CD14-positive monocyte (primary cell): ENCODE data around the gene AVPR2. TPM values are rescaled to one million over a fixed set of nuclear protein-coding genes. Genes with fewer than 3 reads are reported as not detected.

Experiments
- DNase-seq, 3 donors: peaks; one replicate each; pipeline ENCODE4 v3.0.0-alpha.2; 2011 to 2022
- H2AFZ ChIP-seq: 2 replicates; pipeline ENCODE4 v1.6.0; 2012; ENCODE audit warnings: mild to moderate bottlenecking, low read depth, low read length, inconsistent platforms; ENCODE audit not compliant: insufficient read depth, poor library complexity, severe bottlenecking
- H3K27ac ChIP-seq, 2 donors: 1 replicate in 1 of 2; 2 replicates in 1 of 2; pipeline ENCODE4 v1.5.1; 2012 to 2013; ENCODE audit warnings: low read length in 2 of 2, control low read depth in 1 of 2, inconsistent platforms in 1 of 2, low read depth in 1 of 2, mild to moderate bottlenecking in 1 of 2
- H3K27me3 ChIP-seq, 2 donors: one replicate each; pipeline versions ENCODE4 v1.6.0 to v1.6.1; 2011 to 2013; ENCODE audit warnings: low read length in 2 of 2; ENCODE audit not compliant: control insufficient read depth in 2 of 2, insufficient read depth in 2 of 2
- H3K36me3 ChIP-seq, 2 donors: replicated peaks in 1 of 2; 1 replicate in 1 of 2; 2 replicates in 1 of 2; pipeline versions ENCODE4 v1.5.1 to v1.6.1; 2012 to 2013; ENCODE audit warnings: low read length in 2 of 2, control low read depth in 1 of 2, inconsistent platforms in 1 of 2, mild to moderate bottlenecking in 1 of 2; ENCODE audit not compliant: insufficient read depth in 2 of 2, control insufficient read depth in 1 of 2
- H3K4me1 ChIP-seq, 2 donors: 1 replicate in 1 of 2; 2 replicates in 1 of 2; pipeline versions ENCODE4 v1.5.1 to v1.6.1; 2012 to 2013; ENCODE audit warnings: low read length in 2 of 2, control low read depth in 1 of 2, inconsistent platforms in 1 of 2, mild to moderate bottlenecking in 1 of 2, moderate library complexity in 1 of 2; ENCODE audit not compliant: insufficient read depth in 2 of 2, control insufficient read depth in 1 of 2
- H3K4me2 ChIP-seq: replicated peaks from 2 replicates; pipeline ENCODE3; 2012; ENCODE audit warnings: low read length, moderate library complexity, mild to moderate bottlenecking; ENCODE audit not compliant: poor library complexity, severe bottlenecking; ENCODE audit errors: extremely low read depth
- H3K4me3 ChIP-seq, 3 experiments: fragments of 200-600 bp in 1 of 3; sonication (generic) in 1 of 3; replicated peaks in 1 of 3; 1 replicate in 2 of 3; 2 replicates in 1 of 3; pipeline ENCODE4 v1.5.1; 2011 to 2013; ENCODE audit warnings: low read length in 3 of 3, mild to moderate bottlenecking in 3 of 3, control low read depth in 2 of 3, low read depth in 2 of 3, inconsistent platforms in 1 of 3, moderate library complexity in 1 of 3
- H3K79me2 ChIP-seq: 2 replicates; pipeline ENCODE4 v1.6.0; 2012; ENCODE audit warnings: mild to moderate bottlenecking, control low read depth, inconsistent platforms, low read length, moderate library complexity; ENCODE audit not compliant: insufficient read depth
- H3K9ac ChIP-seq: 2 replicates; pipeline ENCODE4 v1.6.0; 2017; ENCODE audit warnings: low read length, mild to moderate bottlenecking; ENCODE audit not compliant: insufficient read depth, poor library complexity, severe bottlenecking
- H3K9me3 ChIP-seq, 2 donors: replicated peaks in 1 of 2; 1 replicate in 1 of 2; 2 replicates in 1 of 2; pipeline versions ENCODE4 v1.5.1 to v1.6.1; 2012 to 2013; ENCODE audit warnings: low read length in 2 of 2, control low read depth in 1 of 2; ENCODE audit not compliant: control insufficient read depth in 1 of 2, insufficient read depth in 1 of 2
- H4K20me1 ChIP-seq: 2 replicates; pipeline ENCODE4 v1.6.0; 2012; ENCODE audit warnings: mild to moderate bottlenecking, low read length, control low read depth, moderate library complexity; ENCODE audit not compliant: insufficient read depth
- H3K27ac Mint-ChIP-seq, 7 donors: one replicate each; pipeline ENCODE4 v1.8.0; 2020; ENCODE audit warnings: mild to moderate bottlenecking in 7 of 7, mixed read lengths in 7 of 7, moderate library complexity in 6 of 7, inconsistent platforms in 2 of 7
- H3K27me3 Mint-ChIP-seq, 3 donors: one replicate each; pipeline ENCODE4 v1.8.0; 2021 to 2022; ENCODE audit warnings: low read depth in 3 of 3, mild to moderate bottlenecking in 3 of 3, mixed read lengths in 3 of 3, moderate library complexity in 3 of 3, inconsistent platforms in 1 of 3
- H3K36me3 Mint-ChIP-seq, 2 donors: one replicate each; pipeline ENCODE4 v1.8.0; 2020; ENCODE audit warnings: mixed read lengths in 2 of 2, inconsistent platforms in 1 of 2, mild to moderate bottlenecking in 1 of 2
- H3K4me1 Mint-ChIP-seq: one replicate; pipeline ENCODE4 v1.8.0; 2020; ENCODE audit warnings: mild to moderate bottlenecking, mixed read lengths
- H3K4me3 Mint-ChIP-seq, 2 donors: one replicate each; pipeline ENCODE4 v1.8.0; 2020; ENCODE audit warnings: mild to moderate bottlenecking in 2 of 2, mixed read lengths in 2 of 2, moderate library complexity in 1 of 2
- H3K9me3 Mint-ChIP-seq, 7 donors: one replicate each; pipeline ENCODE4 v1.8.0; 2020 to 2022; ENCODE audit warnings: mixed read lengths in 7 of 7, mild to moderate bottlenecking in 6 of 7, moderate library complexity in 6 of 7, inconsistent platforms in 2 of 7
- CTCF ChIP-seq: fragments of 200-600 bp; IDR thresholded peaks from one replicate; pipeline ENCODE4 v1.8.0; 2022; ENCODE audit warnings: antibody characterized with exemption, mild to moderate bottlenecking
- WGBS: methylation state at CpG from one replicate; pipeline ENCODE4 v1.1.5; 2013; ENCODE audit warnings: missing lambda C conversion rate; ENCODE audit not compliant: insufficient coverage; 5-methylcytosine and 5-hydroxymethylcytosine counted together
- intact Hi-C, 2 donors: fragments of 100-400 bp; cut with micrococcal nuclease; formaldehyde crosslinking; loops; one replicate each; pipeline versions ENCODE4 v1.15.0 to v1.15.1; 2023
- polyA plus RNA-seq, 3 donors: library from polyadenylated mRNA; depleted of rRNA in 1 of 3; unstranded in 2 of 3; stranded (reverse) in 1 of 3; fragments of 300-500 nt in 2 of 3; fragments of >200 nt in 1 of 3; fragmentation: Illumina TruSeq in 2 of 3; gene quantifications; 1 replicate in 2 of 3; 2 replicates in 1 of 3; pipeline ENCODE4 v1.2.3, GENCODE V29; 2012 to 2021

Gene AVPR2
- polyA plus RNA-seq, 3 donors = 0.14 to 0.27 TPM; not detected in 1

GRCh38 chrX:153909980-153910360 is 5.5 kb downstream of the AVPR2 start:
- no peak overlapping the region for H3K9ac ChIP-seq
- H3K27me3 ChIP-seq = no peaks in the 10 kb centered on the region
- Mint-ChIP-seq H3K36me3 (peaks cover 24 to 62% of the 10 kb centered on the region in 2 donors), H3K4me1 (peaks cover 11% of the 10 kb centered on the region), H3K27ac (peak overlapping the region in 1 of 7 donors; percentile 76), H3K27me3 (peaks cover 0 to 44% (median 0%) of the 10 kb centered on the region in 3 donors), H3K9me3 (peaks cover 0 to 13% (median 2%) of the 10 kb centered on the region in 7 donors), H3K4me3 (no peak overlapping the region)
- peaks cover 89% of the 10 kb centered on the region for H4K20me1 ChIP-seq
- no peak for TF ChIP-seq CTCF
- no peak overlapping the region for H3K4me3 ChIP-seq
- H3K36me3 ChIP-seq = peaks cover 64 to 68% of the 10 kb centered on the region in 2 donors
- H3K27ac ChIP-seq = no peak overlapping the region
- H3K9me3 ChIP-seq = no peaks in the 10 kb centered on the region
- no peak for DNase-seq
- no peak overlapping the region for H2AFZ ChIP-seq
- H3K4me1 ChIP-seq = peaks cover 6 to 7% of the 10 kb centered on the region in 2 donors
- WGBS = 97% methylated on average over 12 of the region's 25 CpGs
- no peaks in the 10 kb centered on the region for H3K79me2 ChIP-seq
- no peak overlapping the region for H3K4me2 ChIP-seq
- intact Hi-C loops = no loop called here

- no peak overlapping the region for H3K4me2 ChIP-seq
- no peak overlapping the region for H3K27ac Mint-ChIP-seq
- no peak for DNase-seq
- intact Hi-C loops = no loop called here
- peaks cover 66 to 68% of the 10 kb centered on the region in 2 donors for H3K36me3 ChIP-seq
- H3K27ac ChIP-seq = no peak overlapping the region
- H3K4me3 ChIP-seq = no peak overlapping the region
- 98% methylated on average over 7 of the region's 22 CpGs for WGBS
- H3K4me1 ChIP-seq = peaks cover 2% of the 10 kb centered on the region in 2 donors
- H3K9me3 ChIP-seq = no peaks in the 10 kb centered on the region
- no peak for TF ChIP-seq CTCF
- H3K9me3 Mint-ChIP-seq = peaks cover 0 to 13% (median 2%) of the 10 kb centered on the region in 7 donors
- H3K79me2 ChIP-seq = no peaks in the 10 kb centered on the region
- no peak overlapping the region for H3K9ac ChIP-seq
- H3K27me3 ChIP-seq = no peaks in the 10 kb centered on the region
- H4K20me1 ChIP-seq = peaks cover 92% of the 10 kb centered on the region
- H3K4me3 Mint-ChIP-seq = no peak overlapping the region
- H3K4me1 Mint-ChIP-seq = peaks cover 7% of the 10 kb centered on the region
- no peak overlapping the region for H2AFZ ChIP-seq
- peaks cover 25 to 65% of the 10 kb centered on the region in 2 donors for H3K36me3 Mint-ChIP-seq
- peaks cover 0 to 48% (median 0%) of the 10 kb centered on the region in 3 donors for H3K27me3 Mint-ChIP-seq
These were observed 6.0 kb downstream of the AVPR2 start for GRCh38 chrX:153910446-153910845.
